ENCODE measurements around the gene CDC42BPA. TPM values are rescaled to one million over a fixed set of nuclear protein-coding genes. Genes with fewer than 3 reads are reported as not detected.

Gene CDC42BPA
- total RNA-seq, 2 donors from 2014 or later, result 30.0 to 34.3 TPM

DNA sequence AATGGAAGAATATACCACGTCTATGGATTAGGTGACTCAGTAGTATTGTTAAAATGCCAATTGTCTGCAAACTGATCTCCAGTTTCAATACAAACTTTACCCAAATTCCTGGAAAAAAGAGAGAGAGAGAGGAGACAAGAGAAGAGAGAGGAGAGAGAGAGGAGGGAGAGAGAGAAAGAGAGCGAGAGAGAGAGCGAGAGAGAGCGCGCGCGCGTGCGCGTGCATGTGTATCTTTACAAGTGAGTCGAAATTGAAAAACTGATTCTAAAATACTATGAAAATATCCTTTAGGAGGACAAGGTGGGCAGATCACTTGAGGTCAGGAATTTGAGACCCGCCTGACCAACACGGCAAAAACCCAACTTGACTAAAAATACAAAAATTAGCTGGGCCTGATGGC lies 65.2 kb downstream of the CDC42BPA start:
- Histone ChIP-seq H3K27ac (ENCODE audit: low read depth, low read length) (no peak overlapping the region), H3K9me3 (ENCODE audit: control insufficient read depth, low read length) (no peaks in the 10 kb centered on the region), H3K27me3 (ENCODE audit: control insufficient read depth, insufficient read depth, low read length, poor library complexity, severe bottlenecking) (no peaks in the 10 kb centered on the region), H3K9ac (ENCODE audit: extremely low read depth, low read length, poor library complexity, severe bottlenecking) (no peak overlapping the region), H3K4me3 (ENCODE audit: low read length) (no peak overlapping the region), H3K36me3 (ENCODE audit: control insufficient read depth, insufficient read depth, low read length) (no peaks in the 10 kb centered on the region), H3K4me1 (ENCODE audit: control insufficient read depth, insufficient read depth, low read length) (no peaks in the 10 kb centered on the region)
- H3K27ac Mint-ChIP-seq, result no peak overlapping the region
- H3K36me3 Mint-ChIP-seq (ENCODE audit: low read depth), result peaks cover 3% of the 10 kb centered on the region
- no peaks in the 10 kb centered on the region for H3K9me3 Mint-ChIP-seq
- H3K4me1 Mint-ChIP-seq, result peaks cover 10% of the 10 kb centered on the region
- TF ChIP-seq, protein P1, sequence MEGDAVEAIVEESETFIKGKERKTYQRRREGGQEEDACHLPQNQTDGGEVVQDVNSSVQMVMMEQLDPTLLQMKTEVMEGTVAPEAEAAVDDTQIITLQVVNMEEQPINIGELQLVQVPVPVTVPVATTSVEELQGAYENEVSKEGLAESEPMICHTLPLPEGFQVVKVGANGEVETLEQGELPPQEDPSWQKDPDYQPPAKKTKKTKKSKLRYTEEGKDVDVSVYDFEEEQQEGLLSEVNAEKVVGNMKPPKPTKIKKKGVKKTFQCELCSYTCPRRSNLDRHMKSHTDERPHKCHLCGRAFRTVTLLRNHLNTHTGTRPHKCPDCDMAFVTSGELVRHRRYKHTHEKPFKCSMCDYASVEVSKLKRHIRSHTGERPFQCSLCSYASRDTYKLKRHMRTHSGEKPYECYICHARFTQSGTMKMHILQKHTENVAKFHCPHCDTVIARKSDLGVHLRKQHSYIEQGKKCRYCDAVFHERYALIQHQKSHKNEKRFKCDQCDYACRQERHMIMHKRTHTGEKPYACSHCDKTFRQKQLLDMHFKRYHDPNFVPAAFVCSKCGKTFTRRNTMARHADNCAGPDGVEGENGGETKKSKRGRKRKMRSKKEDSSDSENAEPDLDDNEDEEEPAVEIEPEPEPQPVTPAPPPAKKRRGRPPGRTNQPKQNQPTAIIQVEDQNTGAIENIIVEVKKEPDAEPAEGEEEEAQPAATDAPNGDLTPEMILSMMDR (conservative IDR thresholded peaks at IDR 0.05), result no peak
- no peak for DNase-seq
- H3K4me3 Mint-ChIP-seq, result no peak overlapping the region
- 91 to 95% methylated on average over 6 to 13 of the region's 13 CpGs for WGBS, 2 experiments (ENCODE audit: insufficient coverage in 1 of 2, insufficient read length in 1 of 2)
- H3K27me3 Mint-ChIP-seq (ENCODE audit: insufficient read depth), result no peaks in the 10 kb centered on the region

DNA sequence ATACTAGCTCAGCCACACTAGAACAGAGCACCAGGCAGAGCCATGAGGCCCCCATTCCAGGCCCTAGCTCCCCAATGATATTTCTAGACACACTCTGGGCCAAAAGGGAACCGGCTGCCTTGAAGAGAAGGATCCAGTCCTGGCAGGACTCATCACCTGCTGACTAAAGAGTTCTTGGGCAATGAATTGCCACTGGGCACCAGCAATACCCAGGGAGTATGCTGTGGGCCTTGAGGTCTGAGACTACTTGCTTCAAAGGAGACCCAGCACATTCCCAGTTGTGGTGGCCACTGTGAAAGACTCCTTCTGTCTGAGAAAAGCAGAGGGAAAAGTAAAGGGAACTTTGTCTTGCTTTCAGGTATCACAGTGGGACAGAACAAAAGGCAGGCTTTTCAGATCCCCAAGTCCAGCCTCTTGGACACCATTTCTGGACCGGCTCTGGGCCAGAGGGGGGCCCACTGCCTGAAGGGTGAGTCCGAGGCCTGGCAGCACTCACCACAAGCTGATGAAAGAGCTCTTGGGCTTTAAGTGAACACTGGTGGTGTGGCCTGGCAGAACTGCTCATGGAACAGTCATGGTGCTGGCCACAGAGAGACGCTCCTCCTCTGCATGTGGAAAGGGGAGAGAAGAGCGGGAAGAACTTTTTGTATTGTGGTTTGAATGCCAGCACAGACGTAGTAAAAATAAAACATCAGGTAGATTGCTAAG lies 72.5 kb downstream of the CDC42BPA start:
- H3K36me3 ChIP-seq (ENCODE audit: control insufficient read depth, insufficient read depth, low read length), result no peaks in the 10 kb centered on the region
- WGBS, 2 experiments (ENCODE audit: insufficient coverage in 1 of 2, insufficient read length in 1 of 2), result 94 to 97% methylated on average over 5 to 6 of the region's 6 CpGs
- no peak overlapping the region for H3K9ac ChIP-seq (ENCODE audit: extremely low read depth, low read length, poor library complexity, severe bottlenecking)
- no peak for DNase-seq
- no peaks in the 10 kb centered on the region for H3K4me1 ChIP-seq (ENCODE audit: control insufficient read depth, insufficient read depth, low read length)
- no peaks in the 10 kb centered on the region for H3K27me3 Mint-ChIP-seq (ENCODE audit: insufficient read depth)
- H3K4me3 Mint-ChIP-seq, result no peak overlapping the region
- H3K27ac Mint-ChIP-seq, result no peak overlapping the region
- TF ChIP-seq, protein P1 (conservative IDR thresholded peaks at IDR 0.05), result no peak
- peaks cover 17% of the 10 kb centered on the region for H3K4me1 Mint-ChIP-seq
- H3K27me3 ChIP-seq (ENCODE audit: control insufficient read depth, insufficient read depth, low read length, poor library complexity, severe bottlenecking), result no peaks in the 10 kb centered on the region
- no peaks in the 10 kb centered on the region for H3K9me3 Mint-ChIP-seq
- H3K27ac ChIP-seq (ENCODE audit: low read depth, low read length), result no peak overlapping the region
- H3K36me3 Mint-ChIP-seq (ENCODE audit: low read depth), result peaks cover 2% of the 10 kb centered on the region
- no peaks in the 10 kb centered on the region for H3K9me3 ChIP-seq (ENCODE audit: control insufficient read depth, low read length)
- H3K4me3 ChIP-seq (ENCODE audit: low read length), result no peak overlapping the region

DNA sequence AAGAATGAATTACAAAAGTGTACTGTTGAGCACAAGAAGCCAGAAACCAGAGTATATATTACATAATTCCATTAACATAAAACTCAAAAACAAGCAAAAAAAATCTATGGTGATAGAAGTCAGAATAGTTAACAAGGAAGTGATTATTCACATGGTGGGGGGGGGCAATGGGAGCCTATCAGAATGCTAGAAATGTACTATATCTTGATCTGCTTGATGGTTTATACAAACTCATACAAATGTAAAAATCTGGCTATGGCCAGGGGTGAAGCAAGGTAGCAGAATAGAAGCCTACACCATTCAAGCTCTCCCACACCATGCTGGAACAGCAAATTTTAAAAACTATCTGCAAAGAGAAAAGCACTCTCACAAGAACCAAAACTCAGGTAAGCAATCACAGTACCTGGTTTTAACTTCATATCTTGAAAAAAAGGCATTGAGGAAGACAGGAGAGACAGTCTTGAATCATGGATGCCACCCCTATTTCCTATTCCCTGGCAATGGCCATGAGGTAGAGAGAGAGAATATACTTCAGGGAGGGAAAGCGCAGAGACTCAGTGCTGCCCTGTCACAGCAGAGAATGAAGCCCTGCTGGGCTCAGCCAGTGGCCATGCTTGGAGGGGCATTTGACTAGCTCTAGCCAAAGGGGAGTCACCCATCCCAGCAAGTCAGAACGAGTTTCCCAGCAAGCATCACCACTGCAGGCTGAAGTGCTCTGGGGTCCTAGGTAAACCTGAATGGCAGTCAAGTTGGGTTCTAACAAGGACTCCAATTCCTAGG lies 73.8 kb downstream of the CDC42BPA start:
- Histone ChIP-seq H3K27me3 (ENCODE audit: control insufficient read depth, insufficient read depth, low read length, poor library complexity, severe bottlenecking) (no peaks in the 10 kb centered on the region), H3K4me1 (ENCODE audit: control insufficient read depth, insufficient read depth, low read length) (no peaks in the 10 kb centered on the region), H3K9ac (ENCODE audit: extremely low read depth, low read length, poor library complexity, severe bottlenecking) (no peak overlapping the region), H3K27ac (ENCODE audit: low read depth, low read length) (no peak overlapping the region), H3K9me3 (ENCODE audit: control insufficient read depth, low read length) (no peaks in the 10 kb centered on the region), H3K4me3 (ENCODE audit: low read length) (no peak overlapping the region), H3K36me3 (ENCODE audit: control insufficient read depth, insufficient read depth, low read length) (no peaks in the 10 kb centered on the region)
- DNase-seq, result no peak
- H3K27ac Mint-ChIP-seq, result no peak overlapping the region
- H3K4me1 Mint-ChIP-seq, result peaks cover 17% of the 10 kb centered on the region
- no peaks in the 10 kb centered on the region for H3K9me3 Mint-ChIP-seq
- TF ChIP-seq, protein P1 (conservative IDR thresholded peaks at IDR 0.05), result no peak
- no peak overlapping the region for H3K4me3 Mint-ChIP-seq
- WGBS, 2 experiments (ENCODE audit: insufficient coverage in 1 of 2, insufficient read length in 1 of 2), result 88 to 100% methylated on average over 1 to 2 of the region's 2 CpGs
- H3K27me3 Mint-ChIP-seq (ENCODE audit: insufficient read depth), result no peaks in the 10 kb centered on the region
- H3K36me3 Mint-ChIP-seq (ENCODE audit: low read depth), result peaks cover 2% of the 10 kb centered on the region
